ENCODE results near the gene CCDC183.

Gene CCDC183

DNA sequence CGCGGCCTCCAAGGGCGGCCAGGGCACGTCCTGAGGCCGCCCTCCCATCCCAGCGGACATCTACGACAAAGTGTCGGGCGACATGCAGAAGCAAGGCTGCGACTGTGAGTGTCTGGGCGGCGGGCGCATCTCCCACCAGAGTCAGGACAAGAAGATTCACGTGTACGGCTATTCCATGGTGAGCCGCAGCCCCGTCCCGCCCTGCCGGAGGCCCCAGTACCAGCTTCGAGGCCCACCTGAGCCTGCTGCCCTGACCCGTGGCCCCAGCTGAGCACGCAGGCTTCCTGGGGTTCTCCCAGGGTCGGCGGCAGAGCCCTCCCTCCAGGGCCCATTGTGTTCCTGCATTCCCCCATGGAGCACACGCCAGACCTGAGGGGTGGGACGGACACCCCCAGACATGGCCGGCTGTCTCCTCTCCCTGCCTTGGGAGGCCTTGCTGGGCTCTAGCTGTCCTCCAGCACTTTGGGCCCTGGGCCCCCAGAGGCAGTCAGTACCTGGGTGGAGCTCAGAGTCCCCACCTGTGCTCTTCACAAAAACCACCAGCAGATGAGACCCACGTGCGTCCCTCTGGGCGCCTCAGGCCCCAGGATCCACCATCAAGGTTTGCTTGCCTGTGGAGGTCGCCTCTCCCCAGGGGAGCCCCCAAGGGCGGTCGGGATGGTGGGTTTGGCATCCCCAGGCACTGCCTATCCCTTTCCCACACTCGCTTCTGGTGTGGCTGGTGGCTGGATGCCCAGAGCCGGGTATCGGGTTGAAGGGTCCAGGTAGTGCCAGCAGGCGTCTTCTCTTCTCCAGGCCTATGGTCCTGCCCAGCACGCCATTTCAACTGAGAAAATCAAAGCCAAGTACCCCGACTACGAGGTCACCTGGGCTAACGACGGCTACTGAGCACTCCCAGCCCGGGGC lies 54.1 kb downstream of the CCDC183 start:
- no peak for DNase-seq (ENCODE audit: low spot score)

DNA sequence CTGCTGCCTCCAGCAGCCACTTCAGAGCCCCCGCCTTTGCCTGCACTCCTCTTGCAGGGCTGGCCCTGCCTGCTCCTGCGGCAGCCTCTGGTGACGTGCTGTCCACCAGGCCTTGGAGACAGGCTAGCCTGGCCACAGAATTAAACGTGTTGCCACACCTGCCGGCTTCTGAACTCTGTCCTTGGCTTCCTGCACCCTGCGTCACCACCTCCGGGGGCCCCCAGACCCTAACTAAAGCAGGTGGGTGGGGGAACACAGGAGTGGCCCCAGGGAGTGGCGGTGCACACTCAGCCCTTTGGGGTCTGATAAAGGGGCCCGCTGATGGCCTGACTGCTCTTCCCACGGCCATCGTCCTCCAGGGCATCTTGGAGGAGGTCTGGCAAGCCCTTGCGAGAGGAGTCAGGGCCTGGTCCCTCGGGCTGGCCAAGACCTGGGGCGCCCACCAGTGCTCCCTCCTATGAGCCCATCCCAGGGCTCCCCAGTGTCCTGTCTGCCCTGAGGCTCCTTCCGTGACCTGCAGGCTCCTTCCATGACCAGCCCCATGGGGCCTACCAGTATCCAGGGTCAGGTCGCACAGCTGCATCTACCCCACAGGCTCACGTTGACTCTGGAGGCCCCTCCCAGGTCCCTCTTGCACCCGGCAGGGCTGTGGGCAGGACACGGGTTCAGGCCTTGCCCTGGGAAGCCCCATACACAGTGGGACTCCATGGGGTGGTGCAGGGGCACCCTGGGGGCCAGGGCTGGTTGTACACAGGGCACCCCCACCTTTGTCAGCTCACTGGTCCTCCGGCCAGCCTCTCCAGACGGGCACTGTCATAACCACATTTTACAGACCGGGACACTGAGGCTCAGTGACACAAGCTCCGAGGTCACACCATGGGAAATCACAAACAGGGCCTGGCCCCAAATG lies 55.0 kb downstream of the CCDC183 start:
- DNase-seq (ENCODE audit: low spot score), result no peak

DNA sequence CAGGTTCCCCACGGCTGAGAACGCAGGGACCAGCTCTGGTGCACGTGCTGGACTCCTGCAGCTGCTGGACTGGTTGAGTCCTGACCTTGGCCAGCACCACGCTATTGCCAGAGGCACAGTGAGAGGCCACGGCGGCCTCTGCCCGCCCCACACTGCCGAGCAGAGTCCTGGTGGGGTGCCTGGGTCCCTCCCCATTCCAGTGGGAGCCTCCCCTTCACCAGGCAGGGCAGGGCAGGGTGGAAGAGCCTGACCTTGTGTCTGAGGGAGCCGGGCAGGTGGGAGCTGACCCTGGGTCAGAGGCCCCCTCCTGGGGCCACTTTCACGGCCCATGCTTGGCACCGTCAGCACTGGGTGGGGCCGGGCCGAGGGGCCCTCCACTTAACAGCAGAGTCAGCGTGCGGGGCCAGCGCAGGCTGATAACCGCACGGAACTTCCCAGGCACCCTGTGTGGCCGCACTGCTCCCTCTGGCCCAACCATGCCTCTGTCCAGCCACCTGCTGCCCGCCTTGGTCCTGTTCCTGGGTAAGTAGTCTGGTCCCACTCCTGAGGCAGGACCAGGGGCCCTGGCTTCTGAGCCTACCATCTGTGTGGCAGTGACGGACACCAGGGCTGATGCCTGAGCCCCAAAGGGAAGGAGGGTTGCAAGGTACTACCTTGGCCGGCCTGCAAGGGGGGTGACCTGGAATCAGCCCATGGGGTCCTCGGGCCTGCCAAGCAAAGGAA lies 56.0 kb downstream of the CCDC183 start, which contains the start of gene MAMDC4:
TSS of gene MAMDC4 (plus strand) at position 406 of the 723 bp plus-strand sequence. CDS start at position 477, 71 bp downstream.
- no peak for DNase-seq (ENCODE audit: low spot score)

DNA sequence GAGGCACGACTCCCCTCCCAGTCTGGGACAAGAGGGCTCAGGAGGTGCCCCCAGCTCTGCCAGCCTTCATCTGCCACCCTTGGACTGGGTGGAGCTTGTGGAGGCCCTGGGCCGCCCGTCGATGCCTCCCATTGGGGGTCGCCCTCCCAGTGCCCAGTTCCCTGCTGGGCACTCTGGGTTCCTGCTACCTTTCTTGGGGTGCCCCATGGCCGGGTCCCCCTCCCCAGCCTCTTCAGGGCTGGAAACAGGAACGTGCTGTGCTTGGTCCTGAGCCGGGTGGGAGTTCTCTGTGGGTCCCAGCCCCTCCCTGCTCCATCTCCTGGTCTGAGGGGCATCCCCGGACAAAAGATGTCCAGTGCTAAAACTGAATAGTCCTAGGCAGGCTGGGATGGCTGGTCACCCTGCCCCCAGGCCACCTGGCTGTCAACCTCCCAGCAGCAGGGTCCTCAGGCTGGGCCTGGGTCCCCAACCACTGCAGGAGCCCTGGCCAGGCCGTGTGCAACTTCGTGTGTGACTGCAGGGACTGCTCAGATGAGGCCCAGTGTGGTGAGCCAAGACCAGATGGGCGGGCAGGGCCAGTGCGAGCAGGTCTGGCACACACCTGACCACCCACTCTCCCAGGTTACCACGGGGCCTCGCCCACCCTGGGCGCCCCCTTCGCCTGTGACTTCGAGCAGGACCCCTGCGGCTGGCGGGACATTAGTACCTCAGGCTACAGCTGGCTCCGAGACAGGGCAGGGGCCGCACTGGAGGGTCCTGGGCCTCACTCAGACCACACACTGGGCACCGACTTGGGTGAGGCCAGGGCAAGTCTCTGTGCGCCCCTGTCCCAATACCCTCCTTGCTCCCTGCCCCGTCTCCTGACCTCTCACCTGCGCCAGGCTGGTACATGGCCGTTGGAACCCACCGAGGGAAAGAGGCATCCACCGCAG lies 56.8 kb downstream of the CCDC183 start:
- DNase-seq (ENCODE audit: low spot score), result no peak

DNA sequence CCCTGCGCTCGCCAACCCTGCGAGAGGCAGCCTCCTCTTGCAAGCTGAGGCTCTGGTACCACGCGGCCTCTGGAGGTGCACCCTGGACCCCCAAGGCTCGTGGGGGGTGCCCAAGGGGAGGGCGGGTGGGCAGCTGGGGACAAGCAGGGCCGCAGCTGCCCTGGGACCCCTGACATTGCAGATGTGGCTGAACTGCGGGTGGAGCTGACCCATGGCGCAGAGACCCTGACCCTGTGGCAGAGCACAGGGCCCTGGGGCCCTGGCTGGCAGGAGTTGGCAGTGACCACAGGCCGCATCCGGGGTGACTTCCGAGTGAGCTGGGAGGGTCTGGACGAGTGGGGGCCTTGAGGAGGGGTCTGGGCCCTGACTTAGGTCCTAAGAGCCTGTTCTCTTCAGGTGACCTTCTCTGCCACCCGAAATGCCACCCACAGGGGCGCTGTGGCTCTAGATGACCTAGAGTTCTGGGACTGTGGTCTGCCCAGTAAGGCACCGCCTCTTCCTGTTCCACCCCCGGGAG lies 57.5 kb downstream of the CCDC183 start:
- no peak for DNase-seq (ENCODE audit: low spot score)

DNA sequence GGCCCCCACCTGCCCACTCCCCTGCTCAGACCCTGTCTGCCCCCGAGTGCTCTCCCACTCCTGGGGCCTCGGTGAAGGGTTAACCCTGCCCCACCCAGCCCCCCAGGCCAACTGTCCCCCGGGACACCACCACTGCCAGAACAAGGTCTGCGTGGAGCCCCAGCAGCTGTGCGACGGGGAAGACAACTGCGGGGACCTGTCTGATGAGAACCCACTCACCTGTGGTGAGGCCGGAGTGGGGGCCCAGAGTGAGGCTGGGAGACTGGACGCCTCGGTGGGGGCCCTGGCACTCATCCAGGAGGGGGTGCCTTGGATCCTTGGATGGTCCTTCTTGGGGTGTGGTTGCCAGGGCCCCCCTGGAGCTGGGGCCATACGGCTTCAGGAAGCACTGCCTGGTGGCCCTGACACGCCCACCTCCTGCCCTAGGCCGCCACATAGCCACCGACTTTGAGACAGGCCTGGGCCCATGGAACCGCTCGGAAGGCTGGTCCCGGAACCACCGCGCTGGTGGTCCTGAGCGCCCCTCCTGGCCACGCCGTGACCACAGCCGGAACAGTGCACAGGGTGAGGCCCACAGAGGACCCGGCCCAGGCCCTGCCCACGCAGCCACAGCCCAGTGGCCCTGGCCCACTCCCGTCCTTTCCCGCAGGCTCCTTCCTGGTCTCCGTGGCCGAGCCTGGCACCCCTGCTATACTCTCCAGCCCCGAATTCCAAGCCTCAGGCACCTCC lies 58.1 kb downstream of the CCDC183 start:
- no peak for DNase-seq (ENCODE audit: low spot score)

DNA sequence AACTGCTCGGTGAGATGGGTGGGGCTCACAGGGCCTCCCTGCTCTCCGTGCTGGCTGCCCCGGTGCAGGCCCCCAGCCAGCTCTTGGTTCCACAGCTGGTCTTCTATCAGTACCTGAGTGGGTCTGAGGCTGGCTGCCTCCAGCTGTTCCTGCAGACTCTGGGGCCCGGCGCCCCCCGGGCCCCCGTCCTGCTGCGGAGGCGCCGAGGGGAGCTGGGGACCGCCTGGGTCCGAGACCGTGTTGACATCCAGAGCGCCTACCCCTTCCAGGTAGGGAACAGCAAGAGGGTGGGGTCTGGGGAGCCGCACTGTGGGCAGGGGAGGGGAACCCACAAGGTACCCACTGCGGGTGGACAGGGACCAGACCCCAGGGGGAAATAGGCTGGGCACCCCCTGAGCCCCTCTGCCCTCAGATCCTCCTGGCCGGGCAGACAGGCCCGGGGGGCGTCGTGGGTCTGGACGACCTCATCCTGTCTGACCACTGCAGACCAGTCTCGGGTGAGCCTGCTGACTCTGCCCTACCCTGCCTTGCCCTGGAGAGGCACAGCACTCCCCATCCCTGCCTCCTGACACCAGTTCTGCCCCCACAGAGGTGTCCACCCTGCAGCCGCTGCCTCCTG lies 58.8 kb downstream of the CCDC183 start:
- no peak for DNase-seq (ENCODE audit: low spot score)

DNA sequence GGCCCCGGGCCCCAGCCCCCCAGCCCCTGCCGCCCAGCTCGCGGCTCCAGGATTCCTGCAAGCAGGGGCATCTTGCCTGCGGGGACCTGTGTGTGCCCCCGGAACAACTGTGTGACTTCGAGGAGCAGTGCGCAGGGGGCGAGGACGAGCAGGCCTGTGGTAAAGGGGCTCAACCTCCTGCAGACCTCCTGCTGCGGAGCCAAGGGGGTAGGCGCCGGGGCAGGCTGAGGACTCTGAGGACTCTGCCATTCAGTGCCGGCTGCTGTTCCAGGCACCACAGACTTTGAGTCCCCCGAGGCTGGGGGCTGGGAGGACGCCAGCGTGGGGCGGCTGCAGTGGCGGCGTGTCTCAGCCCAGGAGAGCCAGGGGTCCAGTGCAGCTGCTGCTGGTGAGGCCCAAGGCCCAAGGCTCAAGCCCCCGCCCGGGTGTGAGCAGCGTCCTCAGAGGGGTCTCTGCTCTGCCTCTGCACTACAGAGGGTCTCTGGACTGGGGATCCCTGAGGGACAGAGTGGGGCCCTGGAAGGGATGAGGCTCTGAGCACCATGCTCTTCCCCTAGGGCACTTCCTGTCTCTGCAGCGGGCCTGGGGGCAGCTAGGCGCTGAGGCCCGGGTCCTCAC lies 59.4 kb downstream of the CCDC183 start:
- DNase-seq (ENCODE audit: low spot score), result no peak

DNA sequence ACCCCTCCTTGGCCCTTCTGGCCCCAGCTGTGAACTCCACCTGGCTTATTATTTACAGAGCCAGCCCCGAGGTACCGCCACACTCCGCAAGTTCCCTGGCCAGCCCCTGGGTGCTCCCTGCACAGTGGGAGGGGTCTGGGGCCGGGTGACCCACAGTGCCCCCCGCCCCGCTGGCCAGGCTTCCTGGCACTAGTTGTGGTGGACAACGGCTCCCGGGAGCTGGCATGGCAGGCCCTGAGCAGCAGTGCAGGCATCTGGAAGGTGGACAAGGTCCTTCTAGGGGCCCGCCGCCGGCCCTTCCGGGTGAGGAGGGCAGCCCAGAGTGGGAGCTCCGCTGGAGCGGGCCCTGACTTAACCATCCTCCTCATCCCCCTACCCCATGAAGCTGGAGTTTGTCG lies 59.9 kb downstream of the CCDC183 start:
- no peak for DNase-seq (ENCODE audit: low spot score)

DNA sequence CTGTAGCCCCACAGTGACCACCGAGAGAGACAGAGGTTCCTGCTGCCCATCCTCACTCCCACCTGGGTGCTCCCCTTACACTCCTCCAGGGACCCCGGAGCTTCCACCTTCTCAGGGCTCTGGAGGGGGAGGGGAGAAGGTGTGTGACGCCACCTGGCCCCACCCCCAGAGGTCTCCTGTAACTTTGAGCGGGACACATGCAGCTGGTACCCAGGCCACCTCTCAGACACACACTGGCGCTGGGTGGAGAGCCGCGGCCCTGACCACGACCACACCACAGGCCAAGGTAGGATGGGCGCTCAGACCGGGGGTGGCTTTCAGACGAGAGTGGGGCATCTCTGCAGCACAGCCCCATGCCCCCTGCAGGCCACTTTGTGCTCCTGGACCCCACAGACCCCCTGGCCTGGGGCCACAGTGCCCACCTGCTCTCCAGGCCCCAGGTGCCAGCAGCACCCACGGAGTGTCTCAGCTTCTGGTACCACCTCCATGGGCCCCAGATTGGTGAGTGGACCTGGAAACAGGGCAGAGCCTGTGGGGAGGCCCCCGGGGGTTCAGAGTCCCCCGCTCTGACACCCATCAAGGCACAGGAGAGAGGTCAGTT lies 60.5 kb downstream of the CCDC183 start:
- DNase-seq (ENCODE audit: low spot score), result no peak

DNA sequence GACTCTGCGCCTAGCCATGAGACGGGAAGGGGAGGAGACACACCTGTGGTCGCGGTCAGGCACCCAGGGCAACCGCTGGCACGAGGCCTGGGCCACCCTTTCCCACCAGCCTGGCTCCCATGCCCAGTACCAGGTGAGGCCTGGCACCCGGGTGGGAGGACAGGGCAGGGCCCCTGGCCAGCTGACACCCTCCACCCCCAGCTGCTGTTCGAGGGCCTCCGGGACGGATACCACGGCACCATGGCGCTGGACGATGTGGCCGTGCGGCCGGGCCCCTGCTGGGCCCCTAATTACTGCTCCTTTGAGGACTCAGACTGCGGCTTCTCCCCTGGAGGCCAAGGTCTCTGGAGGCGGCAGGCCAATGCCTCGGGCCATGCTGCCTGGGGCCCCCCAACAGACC lies 61.0 kb downstream of the CCDC183 start:
- no peak for DNase-seq (ENCODE audit: low spot score)
